ENCODE data around the gene KCNK4. TPM values are rescaled to one million over a fixed set of nuclear protein-coding genes. Genes with fewer than 3 reads are reported as not detected.

KCNK4 gene
- total RNA-seq, 1 experiment from 2014 or later, result 0.28 TPM

DNA sequence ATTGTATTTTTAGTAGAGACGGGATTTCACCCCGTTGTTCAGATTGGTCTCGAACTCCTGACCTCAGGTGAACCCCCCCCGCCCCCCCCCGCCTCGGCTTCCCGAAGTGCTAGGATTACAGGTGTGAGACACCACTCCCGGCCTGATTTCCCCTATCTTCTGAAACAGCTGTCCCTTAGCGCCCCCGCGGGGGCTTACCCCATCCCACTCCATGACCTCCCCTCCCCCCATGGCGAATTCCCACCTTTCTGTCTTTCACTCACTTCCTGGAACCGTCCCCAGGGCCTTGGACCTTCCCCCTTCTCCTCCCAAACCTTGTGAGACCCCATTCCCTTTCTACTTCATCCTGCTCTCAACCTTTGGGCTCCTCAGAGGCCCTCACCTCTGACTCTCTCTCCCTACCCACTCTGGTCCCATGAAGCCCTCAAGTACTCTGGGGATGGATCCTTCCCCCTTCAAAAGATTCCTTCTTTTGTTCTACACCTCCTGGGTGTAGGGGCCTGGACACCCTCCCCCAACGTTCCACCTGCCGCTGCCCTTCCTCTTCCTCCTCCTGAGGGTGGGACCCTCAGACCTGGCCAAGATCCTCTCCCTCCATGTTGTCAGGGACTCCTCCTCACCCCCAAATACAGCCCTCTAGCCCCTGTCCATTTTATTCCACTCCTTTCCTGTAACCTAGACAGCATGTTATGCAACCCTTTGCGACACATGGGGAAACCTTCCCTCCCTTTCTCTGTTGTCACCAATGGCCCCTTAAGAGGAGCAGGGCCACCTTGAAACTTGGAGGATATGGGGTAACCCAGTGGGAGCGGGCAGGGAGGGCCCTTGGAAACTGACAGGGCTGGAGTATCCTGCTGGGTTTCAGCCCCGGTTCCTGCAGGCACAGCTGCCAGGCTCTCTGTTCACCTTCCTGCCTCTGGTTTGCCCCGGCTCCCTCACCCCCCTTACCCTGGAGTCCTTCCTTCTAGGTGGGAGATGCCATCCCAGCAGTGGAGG is 28.0 kb downstream of the KCNK4 start:
- Histone ChIP-seq H2AFZ (ENCODE audit: low read length) (no peak overlapping the region), H3K27me3 (ENCODE audit: insufficient read depth, low read length) (no peaks in the 10 kb centered on the region), H3K23ac (ENCODE audit: insufficient read length, low read depth, low read length) (no peak overlapping the region), H2AK5ac (ENCODE audit: insufficient read length, low read length) (no peak overlapping the region), H3K4me1 (ENCODE audit: insufficient read depth, low read length) (no peaks in the 10 kb centered on the region), H2BK20ac (ENCODE audit: low read depth, low read length, poor library complexity, severe bottlenecking) (no peak overlapping the region), H3K23me2 (ENCODE audit: insufficient read length, low read depth, low read length, poor library complexity, severe bottlenecking) (peaks cover 3% of the 10 kb centered on the region), H3K14ac (ENCODE audit: insufficient read depth, low read length) (peak overlapping the region; percentile 10; the same call in 1 of the 2 replicates), H2BK12ac (ENCODE audit: insufficient read length, low read depth, low read length) (no peak overlapping the region), H3T11ph (ENCODE audit: low read length) (no peak overlapping the region), H2BK15ac (ENCODE audit: low read depth, low read length) (no peak overlapping the region), H3K79me2 (ENCODE audit: insufficient read depth, low read length) (no peaks in the 10 kb centered on the region), H3K4me2 (ENCODE audit: insufficient read depth, insufficient read length, low read length) (peak overlapping the region; percentile 65), H3K9ac (ENCODE audit: extremely low read depth, insufficient read length, low read length) (no peak overlapping the region), H2BK120ac (ENCODE audit: low read depth, low read length, poor library complexity, severe bottlenecking) (no peak overlapping the region), H3K18ac (ENCODE audit: insufficient read length, low read depth, low read length) (no peak overlapping the region), H3K4ac (ENCODE audit: low read depth, low read length) (no peak overlapping the region), H4K20me1 (ENCODE audit: control insufficient read depth, insufficient read depth, insufficient read length) (peaks cover 2% of the 10 kb centered on the region), H3K56ac (ENCODE audit: insufficient read length, low read depth, low read length) (no peak overlapping the region), H4K91ac (ENCODE audit: insufficient read length, low read depth, low read length) (no peak overlapping the region), H3K27ac (ENCODE audit: insufficient read length, low read depth, low read length) (no peak overlapping the region), H3K9me3 (ENCODE audit: control insufficient read depth, low read depth, low read length) (no peaks in the 10 kb centered on the region), H4K5ac (ENCODE audit: insufficient read length, low read depth, low read length) (no peak overlapping the region), H2BK5ac (ENCODE audit: insufficient read length, low read length) (no peak overlapping the region), H3K79me1 (ENCODE audit: insufficient read depth, low read depth, low read length, poor library complexity, severe bottlenecking) (no peaks in the 10 kb centered on the region), H4K8ac (replicated peaks; ENCODE audit: insufficient read length, low read depth, low read length) (no peak overlapping the region)
- Mint-ChIP-seq H3K9me3 (no peaks in the 10 kb centered on the region), H3K27ac (peak overlapping the region; percentile 59 to 96 (median 59); a peak in 5 of 7 replicates), H3K4me3 (peak overlapping the region; percentile 90 to 93), H3K36me3 (ENCODE audit: insufficient read depth in 1 of 3, low read depth in 3 of 3) (peaks cover 25 to 44% (median 43%) of the 10 kb centered on the region in 3 experiments; a peak in 6 of 7 replicates), H3K27me3 (ENCODE audit: low read depth) (no peaks in the 10 kb centered on the region), H3K4me1 (peaks cover 20 to 27% of the 10 kb centered on the region in 2 experiments)
- DNase-seq, result no peak
- WGBS (ENCODE audit: extremely low coverage, insufficient read length, low lambda C conversion rate), result no CpG with 5 or more reads among the region's 19 CpGs
- TF ChIP-seq, protein P1, sequence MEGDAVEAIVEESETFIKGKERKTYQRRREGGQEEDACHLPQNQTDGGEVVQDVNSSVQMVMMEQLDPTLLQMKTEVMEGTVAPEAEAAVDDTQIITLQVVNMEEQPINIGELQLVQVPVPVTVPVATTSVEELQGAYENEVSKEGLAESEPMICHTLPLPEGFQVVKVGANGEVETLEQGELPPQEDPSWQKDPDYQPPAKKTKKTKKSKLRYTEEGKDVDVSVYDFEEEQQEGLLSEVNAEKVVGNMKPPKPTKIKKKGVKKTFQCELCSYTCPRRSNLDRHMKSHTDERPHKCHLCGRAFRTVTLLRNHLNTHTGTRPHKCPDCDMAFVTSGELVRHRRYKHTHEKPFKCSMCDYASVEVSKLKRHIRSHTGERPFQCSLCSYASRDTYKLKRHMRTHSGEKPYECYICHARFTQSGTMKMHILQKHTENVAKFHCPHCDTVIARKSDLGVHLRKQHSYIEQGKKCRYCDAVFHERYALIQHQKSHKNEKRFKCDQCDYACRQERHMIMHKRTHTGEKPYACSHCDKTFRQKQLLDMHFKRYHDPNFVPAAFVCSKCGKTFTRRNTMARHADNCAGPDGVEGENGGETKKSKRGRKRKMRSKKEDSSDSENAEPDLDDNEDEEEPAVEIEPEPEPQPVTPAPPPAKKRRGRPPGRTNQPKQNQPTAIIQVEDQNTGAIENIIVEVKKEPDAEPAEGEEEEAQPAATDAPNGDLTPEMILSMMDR (conservative IDR thresholded peaks at IDR 0.05), result no peak

All from H9 (cell line).